GM21528 (cell line): Measurements from ENCODE around the gene SKI.
"Not testable (repeated sequence)": the region's sequence is repeated elsewhere in the genome, so short reads cannot be mapped to it uniquely, and the experiment has no call there.

Experiments used
- ATAC-seq: cut with Tn5 transposase; IDR thresholded peaks from one replicate; pipeline ENCODE4 v1.9.1; 2021; ENCODE audit warnings: mild to moderate bottlenecking, moderate library complexity; ENCODE audit not compliant: unreplicated experiment, low FRiP score

The SKI gene

GRCh38 chr1:2288816-2289536, 60.9 kb downstream of the SKI start:
- no peak for ATAC-seq

DNA sequence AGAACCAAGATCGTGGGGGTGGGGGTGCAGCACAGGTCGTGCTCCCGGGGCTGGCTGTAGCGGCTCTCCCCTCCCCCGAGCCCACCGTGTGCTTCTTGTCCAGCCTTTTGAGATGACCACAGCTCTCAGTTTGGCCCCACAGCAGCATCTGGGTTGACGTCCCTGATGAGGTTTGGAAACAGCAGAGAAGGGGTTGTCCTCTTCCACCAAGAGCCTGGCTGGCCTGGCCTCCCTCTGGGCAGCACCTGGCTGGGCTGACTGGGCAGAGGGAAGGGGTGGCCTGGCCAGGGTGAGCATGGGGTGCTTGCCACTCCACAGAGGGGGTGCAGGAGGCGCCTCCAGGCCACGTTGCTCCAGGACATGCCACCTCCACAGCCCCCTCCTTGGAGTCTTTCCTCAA, 61.5 kb downstream of the SKI start:
- ATAC-seq = no peak

- ATAC-seq = peak; percentile 20
These were observed 62.1 kb downstream of the SKI start for GRCh38 chr1:2290171-2290578.

- ATAC-seq = peak; percentile 55
These were observed 62.7 kb downstream of the SKI start for GRCh38 chr1:2290595-2291510.

GRCh38 chr1:2291577-2291976, 63.5 kb downstream of the SKI start:
- no peak for ATAC-seq

GRCh38 chr1:2292725-2293450, 64.8 kb downstream of the SKI start:
- ATAC-seq = no peak

- ATAC-seq = no peak
These were observed 66.1 kb downstream of the SKI start for GRCh38 chr1:2294033-2294724.

- no peak for ATAC-seq
These were observed 66.6 kb downstream of the SKI start for GRCh38 chr1:2294725-2295078.

DNA sequence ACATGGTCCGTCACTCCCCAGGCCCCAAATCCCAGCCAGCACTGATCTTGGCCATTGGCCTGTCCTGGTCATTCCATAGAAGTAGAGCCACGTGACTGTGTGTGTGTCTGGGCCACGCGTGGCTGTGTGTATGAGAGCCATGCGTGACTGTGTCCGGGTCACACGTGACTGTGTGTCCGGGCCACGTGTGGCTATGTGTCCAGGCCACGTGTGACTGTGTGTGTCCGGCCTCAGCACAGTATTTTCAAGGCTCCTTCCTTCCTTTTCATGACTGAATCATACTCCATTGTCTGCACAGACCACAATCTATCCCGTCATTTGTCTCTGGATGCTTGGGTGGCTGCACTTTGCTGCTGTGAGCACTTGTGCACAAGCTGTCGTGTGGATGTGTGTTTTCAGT, 67.4 kb downstream of the SKI start:
- ATAC-seq = no peak

DNA sequence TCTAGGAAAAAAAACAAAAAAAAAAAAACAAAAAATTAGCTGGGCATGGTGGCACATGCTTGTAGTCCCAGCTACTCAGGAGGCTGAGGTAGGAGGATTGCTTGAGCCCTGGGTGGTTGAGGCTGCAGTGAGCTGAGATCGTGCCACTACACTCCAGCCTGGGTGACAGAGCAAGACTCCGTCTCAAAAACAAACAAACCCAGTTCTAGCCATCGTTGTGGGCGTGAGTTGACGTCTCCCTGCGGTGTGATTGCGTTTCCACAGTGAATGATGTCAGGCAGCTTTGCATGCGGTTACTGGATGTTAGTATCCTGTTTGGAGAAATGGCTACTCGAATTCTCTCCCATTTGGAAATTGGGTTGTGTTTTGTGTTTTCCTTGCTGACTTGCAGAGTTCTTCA, 68.1 kb downstream of the SKI start:
- ATAC-seq = not testable (repeated sequence)

DNA sequence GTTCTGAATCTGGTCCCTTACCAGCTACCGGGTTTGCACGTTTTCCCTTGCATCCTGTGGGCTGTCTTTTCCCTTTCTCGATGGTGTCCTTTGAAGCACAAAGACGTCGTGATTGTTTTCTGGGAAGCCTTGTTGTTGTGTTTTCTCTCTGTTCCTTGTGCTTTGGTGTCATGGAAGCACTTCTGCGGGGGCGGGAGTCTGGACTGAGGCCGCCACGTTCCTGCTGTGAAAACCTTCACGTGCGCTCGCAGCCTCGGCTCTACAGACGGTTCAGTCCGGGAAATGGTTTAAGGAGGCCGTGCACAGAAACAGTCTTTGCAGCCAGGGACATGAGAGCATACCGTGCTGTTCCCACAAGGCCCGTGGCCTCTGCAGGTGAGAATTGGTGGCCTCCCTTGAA, 68.5 kb downstream of the SKI start:
- no peak for ATAC-seq

- no peak for ATAC-seq
These were observed 69.3 kb downstream of the SKI start for GRCh38 chr1:2297246-2298011.

DNA sequence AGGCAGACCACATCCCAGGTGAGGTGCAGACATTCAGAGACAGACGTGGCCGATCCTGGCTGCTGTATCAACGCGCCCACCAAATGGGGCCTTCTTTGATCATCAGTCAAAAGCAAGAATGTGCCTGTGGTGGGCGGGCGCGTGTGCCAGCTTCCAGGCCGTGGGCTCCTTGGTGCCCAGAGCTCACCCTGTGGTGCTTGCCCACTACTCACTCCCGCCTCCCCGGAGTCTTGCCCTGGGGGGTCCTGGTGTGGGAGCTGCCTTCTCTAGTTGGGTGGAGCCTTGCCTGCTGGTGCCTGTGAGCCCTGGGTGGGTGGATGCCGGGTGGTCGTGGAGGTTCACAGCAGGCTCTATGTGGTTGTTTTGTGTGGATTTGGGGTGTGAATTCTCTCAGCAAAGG, 70.6 kb downstream of the SKI start:
- ATAC-seq = no peak

- ATAC-seq = no peak
These were observed 71.1 kb downstream of the SKI start for GRCh38 chr1:2299131-2299627.

DNA sequence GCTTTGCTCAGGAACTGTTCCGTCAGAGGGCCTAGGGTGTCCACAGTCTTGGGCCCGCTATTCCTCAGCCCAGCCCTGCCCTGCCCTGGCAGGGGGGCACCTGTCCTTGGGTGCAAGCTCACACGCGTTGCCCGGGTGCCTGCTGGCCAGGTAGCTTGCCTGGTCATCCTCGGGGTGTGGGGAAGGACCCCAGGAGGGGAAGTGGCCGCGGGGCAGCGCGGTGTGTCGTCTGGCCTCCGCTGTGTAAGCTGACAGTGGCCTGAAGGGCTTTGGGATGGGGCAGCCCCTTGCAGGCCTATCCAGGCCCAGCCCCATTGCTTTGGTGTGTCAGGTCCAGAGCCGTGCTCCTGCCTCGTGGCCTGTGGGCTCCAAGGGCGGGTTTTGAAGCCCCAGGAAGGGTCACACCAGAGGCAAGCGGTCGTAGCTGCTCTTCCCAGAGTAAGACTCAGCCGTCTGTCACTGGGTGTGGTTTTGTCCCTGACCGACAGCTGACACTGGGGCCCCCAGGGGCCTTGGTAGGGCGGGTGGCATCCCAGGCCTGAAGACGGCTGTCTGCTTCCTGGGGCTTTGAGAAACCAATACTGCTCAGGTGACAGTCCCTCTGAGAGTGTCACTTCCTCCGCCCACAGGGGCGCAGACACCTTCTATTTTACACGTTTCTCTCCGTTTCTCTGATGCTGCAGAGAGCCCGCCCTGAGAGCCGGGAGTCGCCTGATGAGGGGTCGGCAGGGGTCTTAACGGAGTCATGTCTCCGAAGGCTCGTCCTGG, 72.1 kb downstream of the SKI start:
- ATAC-seq = peak; percentile 73

- ATAC-seq = peak; percentile 54
These were observed 72.9 kb downstream of the SKI start for GRCh38 chr1:2300851-2301606.

DNA sequence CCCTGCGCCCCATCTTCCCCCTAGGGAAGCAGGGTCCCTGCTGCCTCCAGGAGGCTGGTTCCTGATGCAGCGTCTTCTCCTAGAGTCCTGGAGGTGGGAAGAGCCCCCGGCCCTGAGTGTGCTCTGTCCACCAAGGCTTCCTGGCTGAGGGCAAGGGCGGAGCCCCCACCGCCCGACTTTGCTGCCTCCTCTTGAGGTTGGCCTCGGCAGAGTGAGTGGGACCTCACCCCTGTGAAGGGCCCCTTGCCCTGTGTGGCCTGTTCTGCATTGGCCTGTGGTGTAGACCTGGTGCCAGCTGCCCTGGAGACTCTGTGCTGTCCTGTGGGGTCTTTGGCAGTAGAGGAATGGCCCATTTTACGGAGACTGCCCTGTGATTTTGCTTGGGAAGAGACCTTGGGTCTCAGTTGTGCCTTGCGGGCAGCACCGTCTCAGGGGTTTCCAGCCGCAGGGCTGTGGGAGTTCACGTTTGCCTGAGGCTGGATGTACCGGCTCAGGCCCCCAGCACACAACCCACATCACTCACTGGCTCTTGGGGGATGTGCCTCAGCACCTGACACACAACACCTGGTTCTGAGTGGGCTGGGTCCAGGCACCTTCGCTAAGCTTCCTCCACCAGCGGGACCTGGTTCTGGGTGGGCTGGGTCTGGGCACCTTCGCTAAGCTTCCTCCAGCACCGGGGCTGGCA, 73.6 kb downstream of the SKI start:
- no peak for ATAC-seq
